Endothelial cell of umbilical vein (primary cell): ENCODE measurements around the gene ITGA1. TPM values are rescaled to one million over a fixed set of nuclear protein-coding genes. Genes with fewer than 3 reads are reported as not detected.

Experiments
- BruUV-seq: library from RNA; stranded (reverse); fragments of 400-500 nt; replicated peaks from 2 replicates; lab custom pipeline; 2021; lab: Mats Ljungman, UMichigan
- CTCF ChIA-PET: fragments of 300-600, 350-600 bp; sonication (Branson Sonifier 250); formaldehyde crosslinking; loops from one replicate; lab custom pipeline; 2021; ENCODE audit warnings: antibody characterized with exemption, inconsistent platforms; lab: Charles Lee
- POLR2A ChIA-PET: fragments of 300-600, 350-600 bp; sonication (Branson Sonifier 250); formaldehyde crosslinking; loops from one replicate; lab custom pipeline; 2021; ENCODE audit warnings: antibody characterized with exemption, inconsistent platforms; lab: Charles Lee
- DNase-seq: peaks from one replicate; pipeline ENCODE4 v3.0.0-alpha.2; 2011; ENCODE audit warnings: low read depth, low spot score
- FAIRE-seq: peaks from 2 replicates; lab custom pipeline; 2011; peaks lifted over from hg19 to GRCh38; lab: Jason Lieb, UNC
- H2AFZ ChIP-seq: 2 replicates; pipeline ENCODE4 v1.6.0; 2012; ENCODE audit warnings: low read depth, low read length, control low read depth, inconsistent platforms
- H3K27ac ChIP-seq: 2 replicates; pipeline ENCODE4 v1.5.1; 2011; ENCODE audit warnings: low read depth, mild to moderate bottlenecking, control low read depth, low read length, moderate library complexity; ENCODE audit not compliant: insufficient read depth
- H3K27me3 ChIP-seq, 2 experiments: 2 replicates each; pipeline versions ENCODE4 v1.6.0 to v1.6.1; 2011; ENCODE audit warnings: low read length in 2 of 2, mixed read lengths in 1 of 2; ENCODE audit not compliant: control insufficient read depth in 2 of 2, insufficient read depth in 2 of 2
- H3K36me3 ChIP-seq, 2 experiments: 2 replicates in 1 of 2; 3 replicates in 1 of 2; pipeline ENCODE4 v1.5.1; 2011; ENCODE audit warnings: low read length in 2 of 2, mild to moderate bottlenecking in 1 of 2, moderate library complexity in 1 of 2; ENCODE audit not compliant: control insufficient read depth in 2 of 2, insufficient read depth in 2 of 2; ENCODE audit errors: extremely low read depth in 1 of 2
- H3K4me1 ChIP-seq: 3 replicates; pipeline ENCODE4 v1.5.1; 2011; ENCODE audit warnings: mild to moderate bottlenecking, low read length; ENCODE audit not compliant: control insufficient read depth, insufficient read depth; ENCODE audit errors: extremely low read depth
- H3K4me2 ChIP-seq: 2 replicates; pipeline ENCODE4 v1.6.1; 2011; ENCODE audit warnings: low read length, control low read depth, mixed read lengths; ENCODE audit not compliant: insufficient read depth
- H3K4me3 ChIP-seq, 3 experiments: fragments of 200-600 bp in 1 of 3; sonication (generic), shearing (Covaris generic) in 1 of 3; replicated peaks in 1 of 3; 2 replicates each; pipeline ENCODE4 v1.5.1; 2011 to 2016; ENCODE audit warnings: control low read depth in 3 of 3, low read length in 3 of 3, mild to moderate bottlenecking in 2 of 3, inconsistent platforms in 1 of 3, low read depth in 1 of 3, moderate library complexity in 1 of 3; ENCODE audit not compliant: insufficient read depth in 1 of 3
- H3K79me2 ChIP-seq: 2 replicates; pipeline ENCODE4 v1.6.0; 2012; ENCODE audit warnings: low read length, inconsistent platforms; ENCODE audit not compliant: control insufficient read depth, insufficient read depth
- H3K9ac ChIP-seq: replicated peaks from 2 replicates; pipeline ENCODE3; 2011; ENCODE audit warnings: low read length, control low read depth; ENCODE audit not compliant: insufficient read depth; ENCODE audit errors: extremely low read depth
- H3K9me1 ChIP-seq: replicated peaks from 3 replicates; pipeline ENCODE4 v1.6.0; 2011; ENCODE audit warnings: mild to moderate bottlenecking, low read length; ENCODE audit not compliant: control insufficient read depth, insufficient read depth; ENCODE audit errors: extremely low read depth
- H3K9me3 ChIP-seq: replicated peaks from 2 replicates; pipeline ENCODE4 v1.5.1; 2012; ENCODE audit warnings: low read length, inconsistent platforms; ENCODE audit not compliant: control insufficient read depth, insufficient read depth
- H4K20me1 ChIP-seq: replicated peaks from 2 replicates; pipeline ENCODE3; 2011; ENCODE audit warnings: mild to moderate bottlenecking, low read length; ENCODE audit not compliant: control insufficient read depth, insufficient read depth; ENCODE audit errors: extremely low read depth
- EZH2 ChIP-seq: IDR thresholded peaks from 2 replicates; pipeline ENCODE4 v1.6.1; 2012; ENCODE audit warnings: borderline replicate concordance, low read depth, mild to moderate bottlenecking, moderate library complexity, low read length, inconsistent platforms; ENCODE audit not compliant: severe bottlenecking
- FOS ChIP-seq: IDR thresholded peaks from 2 replicates; pipeline ENCODE4 v1.6.1; 2011; ENCODE audit warnings: mild to moderate bottlenecking, low read length, moderate library complexity, borderline replicate concordance; ENCODE audit not compliant: insufficient read depth
- GATA2 ChIP-seq: IDR thresholded peaks from 2 replicates; pipeline ENCODE4 v1.7.0; 2011; ENCODE audit warnings: low read depth, mild to moderate bottlenecking, moderate library complexity, mixed read lengths, low read length; ENCODE audit not compliant: insufficient read length, insufficient read depth
- JUN ChIP-seq: IDR thresholded peaks from 2 replicates; pipeline ENCODE4 v1.6.1; 2011; ENCODE audit warnings: borderline replicate concordance, low read depth; ENCODE audit not compliant: insufficient read length, insufficient read depth
- MYC ChIP-seq: IDR thresholded peaks from one replicate; pipeline ENCODE4 v1.6.1; 2011; ENCODE audit warnings: mild to moderate bottlenecking, low read depth, low read length
- POLR2A ChIP-seq: IDR thresholded peaks from 2 replicates; pipeline ENCODE4 v1.6.1; 2012; ENCODE audit warnings: low read depth, mild to moderate bottlenecking, control low read depth, low read length
- POLR2AphosphoS5 ChIP-seq: IDR thresholded peaks from 2 replicates; pipeline ENCODE4 v1.6.1; 2012; ENCODE audit warnings: low read depth, mild to moderate bottlenecking, control low read depth, low read length, moderate library complexity; ENCODE audit not compliant: insufficient read depth
- dilution Hi-C: fragments of 300-500 bp; cut with MboI; formaldehyde crosslinking; loops from one replicate; pipeline ENCODE4 v1.15.0; 2019; ENCODE audit warnings: low sequenced_read_pairs; ENCODE audit not compliant: extremely low pct_ligation_motif_present
- intact Hi-C: fragments of 100-400 bp; cut with micrococcal nuclease; formaldehyde crosslinking; loops from one replicate; pipeline ENCODE4 v1.10.0; 2022
- polyA plus RNA-seq, 4 experiments: library from polyadenylated mRNA; depleted of rRNA in 3 of 4; stranded (reverse) in 3 of 4; unstranded in 1 of 4; fragments of >200 nt; gene quantifications; 2 replicates each; pipeline versions ENCODE4 v1.2.1 to v1.2.3, GENCODE V29; 2011 to 2012; ENCODE audit warnings: missing spikeins in 1 of 4
- total RNA-seq: library from RNA; stranded (reverse); gene quantifications from 2 replicates; pipeline ENCODE4 v1.2.3, GENCODE V29; 2021
- TF ChIP-seq, protein P1 (sequence below): IDR thresholded peaks from 2 replicates; pipeline ENCODE4 v1.6.1; 2011; ENCODE audit not compliant: insufficient read depth, insufficient read length
- TF ChIP-seq, protein P2 (sequence below), 2 donors: IDR thresholded peaks; 1 replicate in 1 of 2; 2 replicates in 1 of 2; pipeline ENCODE4 v1.5.1; 2011; ENCODE audit warnings: low read length in 2 of 2, mild to moderate bottlenecking in 2 of 2, moderate library complexity in 2 of 2, control low read depth in 1 of 2, inconsistent platforms in 1 of 2, low read depth in 1 of 2; ENCODE audit not compliant: insufficient read depth in 1 of 2; ENCODE audit errors: extremely low read depth in 1 of 2

The ITGA1 gene
- total and polyA plus RNA-seq, 2 donors (not counting 3 experiments of a cell fraction or from before 2014, with no cell fraction given), result 0.65 to 1.9 TPM

- FAIRE-seq, result no peak
- H3K4me3 ChIP-seq, result no peak overlapping the region
- POLR2A ChIA-PET, result no interaction called here
These were observed 206.6 kb downstream of the ITGA1 start for GRCh38 chr5:52994266-52994665.

More at GRCh38 chr5:52994266-52994665, 206.6 kb downstream of the ITGA1 start:
- Histone ChIP-seq H3K27ac (no peak overlapping the region), H2AFZ (no peak overlapping the region), H3K9ac (no peak overlapping the region), H3K79me2 (peaks cover 99% of the 10 kb centered on the region), H3K36me3 (no peaks in the 10 kb centered on the region), H3K4me2 (no peak overlapping the region), H3K27me3 (no peaks in the 10 kb centered on the region), H3K9me3 (no peaks in the 10 kb centered on the region), H4K20me1 (peaks cover 2% of the 10 kb centered on the region), H3K9me1 (no peaks in the 10 kb centered on the region), H3K4me1 (peaks cover 32% of the 10 kb centered on the region)
- dilution Hi-C loops (no loop called here), intact Hi-C loops (no loop called here)
- no peak for DNase-seq
- CTCF ChIA-PET, result interaction anchor here (1.0 kb wide), 1 partner anchor 46 kb away, joined by 3 read pairs; no protein-coding TSS in a partner anchor
- no TSS peak for BruUV-seq
- TF ChIP-seq, protein P1, sequence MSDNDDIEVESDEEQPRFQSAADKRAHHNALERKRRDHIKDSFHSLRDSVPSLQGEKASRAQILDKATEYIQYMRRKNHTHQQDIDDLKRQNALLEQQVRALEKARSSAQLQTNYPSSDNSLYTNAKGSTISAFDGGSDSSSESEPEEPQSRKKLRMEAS, result no peak
- TF ChIP-seq GATA2 (no peak), POLR2AphosphoS5 (no peak), FOS (no peak), MYC (no peak), POLR2A (no peak), JUN (no peak), EZH2 (no peak)
- TF ChIP-seq, protein P2, sequence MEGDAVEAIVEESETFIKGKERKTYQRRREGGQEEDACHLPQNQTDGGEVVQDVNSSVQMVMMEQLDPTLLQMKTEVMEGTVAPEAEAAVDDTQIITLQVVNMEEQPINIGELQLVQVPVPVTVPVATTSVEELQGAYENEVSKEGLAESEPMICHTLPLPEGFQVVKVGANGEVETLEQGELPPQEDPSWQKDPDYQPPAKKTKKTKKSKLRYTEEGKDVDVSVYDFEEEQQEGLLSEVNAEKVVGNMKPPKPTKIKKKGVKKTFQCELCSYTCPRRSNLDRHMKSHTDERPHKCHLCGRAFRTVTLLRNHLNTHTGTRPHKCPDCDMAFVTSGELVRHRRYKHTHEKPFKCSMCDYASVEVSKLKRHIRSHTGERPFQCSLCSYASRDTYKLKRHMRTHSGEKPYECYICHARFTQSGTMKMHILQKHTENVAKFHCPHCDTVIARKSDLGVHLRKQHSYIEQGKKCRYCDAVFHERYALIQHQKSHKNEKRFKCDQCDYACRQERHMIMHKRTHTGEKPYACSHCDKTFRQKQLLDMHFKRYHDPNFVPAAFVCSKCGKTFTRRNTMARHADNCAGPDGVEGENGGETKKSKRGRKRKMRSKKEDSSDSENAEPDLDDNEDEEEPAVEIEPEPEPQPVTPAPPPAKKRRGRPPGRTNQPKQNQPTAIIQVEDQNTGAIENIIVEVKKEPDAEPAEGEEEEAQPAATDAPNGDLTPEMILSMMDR (IDR thresholded peaks at IDR 0.05; ENCODE audit: extremely low read depth in 1 of 2, insufficient read depth in 1 of 2, low read depth in 1 of 2, low read length in 2 of 2), result no peak
